Gastroesophageal sphincter (tissue), 4 donors: ENCODE measurements around the gene PTN. TPM values are rescaled to one million over a fixed set of nuclear protein-coding genes. Genes with fewer than 3 reads are reported as not detected.

Experiments used
- ATAC-seq: fragments of 150-250 bp; one replicate; pipeline ENCODE4 v1.9.1; 2016; ENCODE audit warnings: mild to moderate bottlenecking, moderate library complexity
- H3K27ac ChIP-seq, 4 donors: fragments of 200-600 bp; sonication (generic) in 3 of 4; 1 replicate in 3 of 4; 2 replicates in 1 of 4; pipeline ENCODE4 v1.5.1; 2016 to 2019
- H3K27me3 ChIP-seq: fragments of 200-600 bp; sonication (generic); one replicate; pipeline ENCODE4 v1.5.1; 2019
- H3K36me3 ChIP-seq, 2 donors: fragments of 200-600 bp; sonication (generic); one replicate each; pipeline ENCODE4 v1.5.1; 2019; ENCODE audit warnings: control low read depth in 1 of 2
- H3K4me1 ChIP-seq, 3 donors: fragments of 200-600 bp; sonication (generic); 1 replicate in 2 of 3; 2 replicates in 1 of 3; pipeline ENCODE4 v1.5.1; 2016 to 2019; ENCODE audit warnings: control low read depth in 2 of 3
- H3K4me3 ChIP-seq, 2 donors: fragments of 200-600 bp; sonication (generic); one replicate each; pipeline ENCODE4 v1.5.1; 2019; ENCODE audit warnings: mild to moderate bottlenecking in 1 of 2, moderate library complexity in 1 of 2
- H3K9me3 ChIP-seq, 3 donors: fragments of 200-600 bp; sonication (generic); one replicate each; pipeline ENCODE4 v1.5.1; 2017 to 2019; ENCODE audit warnings: control low read depth in 2 of 3
- EP300 ChIP-seq: sonication (generic); formaldehyde crosslinking; IDR thresholded peaks from one replicate; pipeline ENCODE4 v1.6.1; 2017; ENCODE audit warnings: antibody characterized with exemption, mild to moderate bottlenecking
- POLR2A ChIP-seq, 2 donors: fragments of 450-650 bp; IDR thresholded peaks; one replicate each; pipeline ENCODE4 v1.6.1; 2017; ENCODE audit warnings: antibody characterized with exemption in 2 of 2, mild to moderate bottlenecking in 2 of 2, moderate library complexity in 1 of 2
- POLR2AphosphoS5 ChIP-seq: sonication (generic); formaldehyde crosslinking; IDR thresholded peaks from one replicate; pipeline ENCODE4 v1.6.1; 2017; ENCODE audit warnings: antibody characterized with exemption
- WGBS, 2 donors: methylation state at CpG; one replicate each; pipeline ENCODE4 v1.1.5; 2018; ENCODE audit warnings: low coverage in 1 of 2; 5-methylcytosine and 5-hydroxymethylcytosine counted together
- total RNA-seq, 4 donors: library from RNA; depleted of rRNA; stranded (reverse); fragments of >200 nt; gene quantifications; one replicate each; pipeline ENCODE4 v1.1.0, GENCODE V29; 2016
- TF ChIP-seq, protein P1 (sequence below), 4 experiments: fragments of 200-600 bp in 2 of 4; fragments of 450-650 bp in 2 of 4; sonication (generic) in 1 of 4; IDR thresholded peaks; one replicate each; pipeline ENCODE4 v1.5.1; 2017 to 2019; ENCODE audit warnings: antibody characterized with exemption in 4 of 4, mild to moderate bottlenecking in 2 of 4, moderate library complexity in 2 of 4

The PTN gene
- total RNA-seq, 4 donors from 2014 or later = 10.1 to 13.2 (median 11.1) TPM

DNA sequence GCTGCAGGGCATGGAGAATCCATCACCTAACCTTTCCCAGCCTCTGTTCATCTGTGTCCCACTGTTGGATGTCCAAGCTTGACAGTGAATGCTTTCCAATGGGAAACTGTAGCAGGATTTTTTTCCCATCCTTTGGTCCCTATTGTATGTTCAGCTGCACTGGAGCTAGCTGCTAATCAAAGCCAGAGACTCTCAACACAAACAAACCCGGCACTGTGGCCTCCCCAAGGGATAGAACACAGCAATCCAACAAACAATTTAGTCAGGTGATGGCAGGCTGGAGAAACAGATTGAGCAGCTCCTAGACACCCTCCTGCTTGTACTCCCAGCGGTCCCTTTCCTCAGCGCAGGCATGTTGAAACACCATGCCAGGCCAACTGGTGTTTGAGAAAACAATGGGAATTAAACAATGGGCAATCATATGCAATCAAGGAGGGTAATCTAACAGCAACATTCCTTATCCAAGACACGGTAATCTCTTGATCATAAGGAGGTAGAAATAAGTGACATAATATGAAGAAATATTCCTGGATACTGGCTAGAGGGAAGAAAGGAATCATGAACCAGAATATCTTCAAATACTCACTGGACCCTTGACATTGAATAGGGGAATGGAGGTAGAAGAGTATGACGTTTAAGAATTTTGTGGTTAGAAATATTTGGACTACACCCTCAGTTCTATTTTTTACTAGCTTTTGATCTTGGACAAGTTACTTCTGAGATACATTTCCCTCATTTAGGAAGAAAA, 15.0 kb downstream of the PTN start:
- Histone ChIP-seq H3K27me3 (no peaks in the 10 kb centered on the region), H3K36me3 (no peaks in the 10 kb centered on the region), H3K4me1 (no peaks in the 10 kb centered on the region), H3K9me3 (no peaks in the 10 kb centered on the region), H3K27ac (no peak overlapping the region), H3K4me3 (no peak overlapping the region)
- no peak for ATAC-seq
- TF ChIP-seq POLR2AphosphoS5 (no peak), EP300 (no peak), POLR2A (IDR thresholded peaks at IDR 0.05) (no peak)
- TF ChIP-seq, protein P1, sequence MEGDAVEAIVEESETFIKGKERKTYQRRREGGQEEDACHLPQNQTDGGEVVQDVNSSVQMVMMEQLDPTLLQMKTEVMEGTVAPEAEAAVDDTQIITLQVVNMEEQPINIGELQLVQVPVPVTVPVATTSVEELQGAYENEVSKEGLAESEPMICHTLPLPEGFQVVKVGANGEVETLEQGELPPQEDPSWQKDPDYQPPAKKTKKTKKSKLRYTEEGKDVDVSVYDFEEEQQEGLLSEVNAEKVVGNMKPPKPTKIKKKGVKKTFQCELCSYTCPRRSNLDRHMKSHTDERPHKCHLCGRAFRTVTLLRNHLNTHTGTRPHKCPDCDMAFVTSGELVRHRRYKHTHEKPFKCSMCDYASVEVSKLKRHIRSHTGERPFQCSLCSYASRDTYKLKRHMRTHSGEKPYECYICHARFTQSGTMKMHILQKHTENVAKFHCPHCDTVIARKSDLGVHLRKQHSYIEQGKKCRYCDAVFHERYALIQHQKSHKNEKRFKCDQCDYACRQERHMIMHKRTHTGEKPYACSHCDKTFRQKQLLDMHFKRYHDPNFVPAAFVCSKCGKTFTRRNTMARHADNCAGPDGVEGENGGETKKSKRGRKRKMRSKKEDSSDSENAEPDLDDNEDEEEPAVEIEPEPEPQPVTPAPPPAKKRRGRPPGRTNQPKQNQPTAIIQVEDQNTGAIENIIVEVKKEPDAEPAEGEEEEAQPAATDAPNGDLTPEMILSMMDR (IDR thresholded peaks at IDR 0.05) = no peak
- 57 to 68% methylated on average over 2 to 4 of the region's 5 CpGs for WGBS, 2 donors

DNA sequence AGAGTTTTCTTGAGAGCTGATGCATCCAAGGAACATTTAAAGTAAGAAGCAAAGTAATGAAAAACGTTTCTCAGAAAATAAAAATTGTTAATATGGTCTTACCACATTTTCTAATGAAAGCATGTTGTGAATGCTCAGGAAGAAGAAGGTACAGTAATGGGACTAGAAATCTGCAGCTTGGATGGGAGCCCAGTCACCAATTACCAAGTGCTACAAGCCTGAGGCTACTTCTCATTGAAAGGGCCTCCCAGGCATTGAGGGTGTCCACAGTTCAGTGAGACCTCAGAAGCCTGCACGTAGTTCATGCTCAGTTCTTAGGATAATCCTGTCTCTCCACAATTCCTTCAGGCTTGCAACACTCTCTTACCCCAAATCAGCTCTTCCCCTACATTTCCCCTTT, 17.6 kb downstream of the PTN start:
- no peaks in the 10 kb centered on the region for H3K27me3 ChIP-seq
- no peak overlapping the region for H3K27ac ChIP-seq
- H3K9me3 ChIP-seq = peaks cover 0 to 6% (median 0%) of the 10 kb centered on the region in 3 donors
- no peaks in the 10 kb centered on the region for H3K36me3 ChIP-seq
- no peak for ATAC-seq
- WGBS, 2 donors = 63 to 70% methylated on average over 2 of the region's 2 CpGs
- TF ChIP-seq EP300 = no peak
- TF ChIP-seq POLR2A (IDR thresholded peaks at IDR 0.05) = no peak
- no peak for TF ChIP-seq POLR2AphosphoS5
- TF ChIP-seq, protein P1 (IDR thresholded peaks at IDR 0.05) = no peak
- H3K4me1 ChIP-seq = no peaks in the 10 kb centered on the region
- no peak overlapping the region for H3K4me3 ChIP-seq

DNA sequence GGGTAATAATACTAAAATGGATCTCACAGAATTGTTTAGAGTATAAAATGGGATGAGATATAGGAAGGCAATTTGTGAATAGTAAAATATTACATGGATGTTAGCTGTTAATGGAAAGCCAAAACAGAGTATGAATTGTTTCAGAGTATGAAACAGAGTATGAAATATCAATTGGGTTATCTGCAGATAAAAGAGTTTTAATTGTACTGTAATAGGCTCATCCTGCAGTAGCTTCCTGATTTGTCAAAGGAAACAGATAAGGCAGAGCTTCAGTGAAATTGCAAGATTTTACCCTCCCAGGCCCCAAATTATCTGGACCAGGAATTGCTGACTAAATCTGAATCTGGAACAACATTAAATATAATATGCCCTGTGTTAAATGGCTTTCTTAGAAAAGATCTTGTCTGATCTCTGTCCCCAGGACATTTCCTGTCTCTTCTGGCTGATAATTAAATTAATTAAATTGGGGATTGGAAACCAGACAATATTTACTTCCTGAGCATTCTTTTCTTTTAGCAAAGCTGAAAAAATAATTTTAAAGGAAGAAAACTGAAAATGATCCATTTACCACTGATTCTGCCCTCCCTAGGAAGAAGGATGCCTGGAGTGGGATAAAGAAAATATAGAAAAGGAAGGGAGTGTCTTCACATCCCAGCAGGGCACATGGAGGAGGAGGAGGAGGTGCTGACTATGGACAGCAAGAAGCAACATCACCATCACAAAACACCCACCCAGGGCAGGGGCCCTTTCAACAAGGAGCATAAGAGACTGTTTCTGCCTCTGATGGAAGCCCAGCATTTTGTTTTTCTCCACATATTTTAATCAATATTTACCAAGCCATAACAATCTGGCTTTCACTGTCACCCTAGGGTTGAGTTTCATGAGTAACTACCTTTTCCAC, 18.5 kb downstream of the PTN start:
- Histone ChIP-seq H3K4me1 (no peaks in the 10 kb centered on the region), H3K4me3 (no peak overlapping the region), H3K9me3 (peaks cover 0 to 6% (median 0%) of the 10 kb centered on the region in 3 donors), H3K27ac (no peak overlapping the region), H3K27me3 (no peaks in the 10 kb centered on the region), H3K36me3 (no peaks in the 10 kb centered on the region)
- no peak for ATAC-seq
- TF ChIP-seq EP300 (no peak), POLR2AphosphoS5 (no peak)
- TF ChIP-seq, protein P1 (IDR thresholded peaks at IDR 0.05) = no peak

DNA sequence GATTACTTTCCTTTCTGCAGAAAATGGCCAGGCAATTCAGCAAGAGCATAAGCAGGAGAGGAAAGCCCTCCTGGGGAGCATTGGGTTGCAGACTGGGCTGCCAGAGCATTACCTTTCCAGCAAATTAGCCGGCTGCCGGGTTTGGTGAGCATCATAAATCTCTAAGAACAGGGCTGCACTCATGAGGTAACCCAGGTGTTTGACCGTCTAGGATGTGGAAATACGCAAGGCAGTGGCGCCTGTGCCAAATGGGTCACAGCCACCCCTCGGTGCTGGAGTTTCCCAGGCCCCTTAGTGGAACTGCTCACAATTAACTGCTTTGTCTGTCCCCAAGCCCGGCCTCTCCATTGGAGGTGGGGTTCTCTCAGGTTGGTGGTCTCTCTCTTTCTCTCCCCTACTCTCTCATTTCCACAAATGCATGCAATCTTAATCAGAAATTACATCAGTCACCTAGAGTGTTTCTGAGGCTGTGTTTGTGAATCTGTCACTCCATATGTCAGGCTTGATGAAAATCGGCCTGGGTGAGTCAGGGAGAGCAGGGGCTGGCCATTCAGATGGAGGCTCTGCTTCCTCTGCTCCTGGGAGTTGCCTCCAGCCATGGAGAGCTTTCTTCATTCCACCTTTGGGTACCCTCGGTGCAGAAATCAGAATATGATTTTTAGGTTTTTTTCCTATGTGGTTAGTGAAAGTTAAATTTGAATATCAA, 26.7 kb downstream of the PTN start:
- Histone ChIP-seq H3K27me3 (no peaks in the 10 kb centered on the region), H3K4me1 (no peaks in the 10 kb centered on the region), H3K9me3 (no peaks in the 10 kb centered on the region), H3K36me3 (no peaks in the 10 kb centered on the region), H3K4me3 (no peak overlapping the region), H3K27ac (no peak overlapping the region)
- TF ChIP-seq, protein P1 (IDR thresholded peaks at IDR 0.05) = no peak
- no peak for TF ChIP-seq POLR2AphosphoS5
- no peak for TF ChIP-seq POLR2A (IDR thresholded peaks at IDR 0.05)
- no peak for TF ChIP-seq EP300
- ATAC-seq = no peak
- WGBS, 2 donors = 76 to 100% methylated on average over 1 to 7 of the region's 9 CpGs
